Testis (tissue), 3 donors: Measurements from ENCODE around the gene PGP. TPM values are rescaled to one million over a fixed set of nuclear protein-coding genes. Genes with fewer than 3 reads are reported as not detected.

Experiments
- DNase-seq: peaks from one replicate; pipeline ENCODE4 v3.0.0-alpha.2; 2019
- H3K27ac ChIP-seq, 2 donors: fragments of 200-600 bp; sonication (generic); one replicate each; pipeline ENCODE4 v1.5.1; 2019
- H3K27me3 ChIP-seq: fragments of 200-600 bp; sonication (generic); one replicate; pipeline ENCODE4 v1.5.1; 2019
- H3K36me3 ChIP-seq: fragments of 200-600 bp; sonication (generic); one replicate; pipeline ENCODE4 v1.5.1; 2017; ENCODE audit warnings: low read depth; ENCODE audit errors: missing control alignments
- H3K4me1 ChIP-seq: fragments of 200-600 bp; sonication (generic); one replicate; pipeline ENCODE4 v1.5.1; 2019
- H3K4me3 ChIP-seq, 2 donors: fragments of 200-600 bp; sonication (generic); one replicate each; pipeline ENCODE4 v1.5.1; 2017 to 2019
- H3K9me3 ChIP-seq: fragments of 200-600 bp; sonication (generic); one replicate; pipeline ENCODE4 v1.5.1; 2017
- POLR2A ChIP-seq: fragments of 450-650 bp; IDR thresholded peaks from one replicate; pipeline ENCODE4 v1.6.1; 2017; ENCODE audit warnings: antibody characterized with exemption, mild to moderate bottlenecking, moderate library complexity
- WGBS, 2 donors: methylation state at CpG; one replicate each; pipeline ENCODE4 v1.1.5; 2018; 5-methylcytosine and 5-hydroxymethylcytosine counted together
- intact Hi-C: fragments of 100-400 bp; cut with DNase I; formaldehyde crosslinking; loops from one replicate; pipeline ENCODE4 v1.15.1; 2023; ENCODE audit warnings: low total_unique reads
- polyA plus RNA-seq: library from polyadenylated mRNA; stranded (reverse); fragments of 350-450 nt; fragmentation: Illumina TruSeq; extraction: RNeasy Lipid Tissue Mini Kit (QIAGEN cat#74804); gene quantifications from one replicate; pipeline ENCODE4 v1.2.3, GENCODE V29; 2014; ENCODE audit warnings: low read depth, low replicate concordance; ENCODE audit not compliant: insufficient read depth
- total RNA-seq, 2 donors: library from RNA; depleted of rRNA; stranded (reverse); fragments of >200 nt; gene quantifications; one replicate each; pipeline ENCODE4 v1.2.3, GENCODE V29; 2016
- TF ChIP-seq, protein P1 (sequence below), 3 experiments: fragments of 450-650 bp in 2 of 3; fragments of 200-600 bp in 1 of 3; sonication (generic) in 1 of 3; IDR thresholded peaks; one replicate each; pipeline ENCODE4 v1.5.1; 2016 to 2019; ENCODE audit warnings: antibody characterized with exemption in 3 of 3, mild to moderate bottlenecking in 2 of 3, moderate library complexity in 1 of 3

The PGP gene
- total and polyA plus RNA-seq, 3 donors from 2014 or later = 50.0 to 118 (median 56.3) TPM

DNA sequence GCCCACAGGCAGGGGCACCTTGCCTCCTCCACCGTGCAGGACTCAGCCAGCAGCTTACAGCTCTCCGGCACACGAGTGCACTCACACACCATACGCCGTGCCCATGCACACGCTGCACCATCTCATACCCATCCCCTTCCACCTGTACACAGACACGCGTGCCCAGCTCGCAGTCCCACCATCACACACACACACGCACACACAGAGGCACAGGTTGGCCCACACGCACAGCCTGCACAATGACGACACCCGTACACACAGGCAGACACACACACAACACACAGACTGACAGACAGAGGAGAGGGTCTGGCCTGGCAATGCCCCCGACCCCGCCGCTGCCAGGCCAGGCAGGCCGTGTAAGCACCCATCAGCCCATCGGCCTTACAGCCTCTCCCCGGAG, 30.3 kb downstream of the PGP start:
- no peak for DNase-seq
- Histone ChIP-seq H3K36me3 (no peaks in the 10 kb centered on the region), H3K4me1 (no peaks in the 10 kb centered on the region), H3K27ac (no peak overlapping the region), H3K9me3 (no peaks in the 10 kb centered on the region), H3K27me3 (no peaks in the 10 kb centered on the region), H3K4me3 (no peak overlapping the region)
- intact Hi-C loops = no loop called here
- TF ChIP-seq, protein P1, sequence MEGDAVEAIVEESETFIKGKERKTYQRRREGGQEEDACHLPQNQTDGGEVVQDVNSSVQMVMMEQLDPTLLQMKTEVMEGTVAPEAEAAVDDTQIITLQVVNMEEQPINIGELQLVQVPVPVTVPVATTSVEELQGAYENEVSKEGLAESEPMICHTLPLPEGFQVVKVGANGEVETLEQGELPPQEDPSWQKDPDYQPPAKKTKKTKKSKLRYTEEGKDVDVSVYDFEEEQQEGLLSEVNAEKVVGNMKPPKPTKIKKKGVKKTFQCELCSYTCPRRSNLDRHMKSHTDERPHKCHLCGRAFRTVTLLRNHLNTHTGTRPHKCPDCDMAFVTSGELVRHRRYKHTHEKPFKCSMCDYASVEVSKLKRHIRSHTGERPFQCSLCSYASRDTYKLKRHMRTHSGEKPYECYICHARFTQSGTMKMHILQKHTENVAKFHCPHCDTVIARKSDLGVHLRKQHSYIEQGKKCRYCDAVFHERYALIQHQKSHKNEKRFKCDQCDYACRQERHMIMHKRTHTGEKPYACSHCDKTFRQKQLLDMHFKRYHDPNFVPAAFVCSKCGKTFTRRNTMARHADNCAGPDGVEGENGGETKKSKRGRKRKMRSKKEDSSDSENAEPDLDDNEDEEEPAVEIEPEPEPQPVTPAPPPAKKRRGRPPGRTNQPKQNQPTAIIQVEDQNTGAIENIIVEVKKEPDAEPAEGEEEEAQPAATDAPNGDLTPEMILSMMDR (IDR thresholded peaks at IDR 0.05) = no peak
- TF ChIP-seq POLR2A = no peak
- 89 to 91% methylated on average over 15 to 19 of the region's 19 CpGs for WGBS, 2 donors

DNA sequence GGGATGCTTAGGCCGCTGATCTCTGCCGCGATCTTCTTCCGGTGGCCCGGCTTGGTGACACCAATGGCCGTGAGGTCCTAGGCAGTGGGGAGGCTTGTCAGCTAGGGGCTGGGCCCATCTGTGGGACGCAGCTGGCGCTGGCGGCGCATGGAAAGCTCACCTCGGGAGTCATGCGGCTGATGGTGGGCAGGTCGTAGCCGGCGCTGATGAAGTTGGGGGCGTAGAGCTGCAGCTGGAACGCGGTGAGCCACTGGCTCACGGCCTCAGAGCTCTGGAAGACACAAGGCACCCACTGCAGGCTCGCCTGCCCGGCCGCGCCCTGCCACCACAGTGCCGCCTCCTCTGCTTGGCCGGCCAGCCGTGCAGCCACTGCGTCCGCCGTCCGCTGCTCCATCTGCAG, 31.0 kb downstream of the PGP start:
- H3K27ac ChIP-seq = no peak overlapping the region
- H3K4me1 ChIP-seq = no peaks in the 10 kb centered on the region
- intact Hi-C loops = no loop called here
- WGBS, 2 donors = 91 to 94% methylated on average over 12 to 30 of the region's 30 CpGs
- TF ChIP-seq, protein P1 (IDR thresholded peaks at IDR 0.05) = no peak
- TF ChIP-seq POLR2A = no peak
- DNase-seq = no peak
- no peaks in the 10 kb centered on the region for H3K9me3 ChIP-seq
- H3K27me3 ChIP-seq = no peaks in the 10 kb centered on the region
- no peaks in the 10 kb centered on the region for H3K36me3 ChIP-seq
- H3K4me3 ChIP-seq = no peak overlapping the region

DNA sequence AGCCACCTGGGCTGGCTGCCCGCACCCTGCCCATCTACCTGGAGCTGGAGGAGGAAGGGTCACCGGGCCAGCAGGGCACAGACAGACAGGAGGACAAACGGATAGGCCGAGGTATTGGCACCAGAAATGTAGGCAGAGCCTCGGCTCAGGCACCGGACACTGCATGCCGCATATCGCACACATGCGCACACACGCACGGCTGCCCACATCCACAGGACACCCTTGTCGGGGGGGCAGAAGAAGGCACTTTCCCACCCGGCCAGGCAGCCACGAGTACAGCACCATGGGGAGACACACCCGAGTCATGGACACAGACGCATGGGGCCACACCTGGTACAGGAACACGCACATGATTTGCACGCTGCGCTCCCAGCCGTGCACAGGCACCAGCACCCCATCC, 32.7 kb downstream of the PGP start:
- no peak overlapping the region for H3K27ac ChIP-seq
- no peak for DNase-seq
- TF ChIP-seq POLR2A = no peak
- TF ChIP-seq, protein P1 (IDR thresholded peaks at IDR 0.05) = no peak
- H3K27me3 ChIP-seq = no peaks in the 10 kb centered on the region
- no peaks in the 10 kb centered on the region for H3K4me1 ChIP-seq
- WGBS, 2 donors = 89 to 95% methylated on average over 7 to 20 of the region's 20 CpGs
- no peaks in the 10 kb centered on the region for H3K36me3 ChIP-seq
- H3K9me3 ChIP-seq = no peaks in the 10 kb centered on the region
- intact Hi-C loops = no loop called here
- no peak overlapping the region for H3K4me3 ChIP-seq

DNA sequence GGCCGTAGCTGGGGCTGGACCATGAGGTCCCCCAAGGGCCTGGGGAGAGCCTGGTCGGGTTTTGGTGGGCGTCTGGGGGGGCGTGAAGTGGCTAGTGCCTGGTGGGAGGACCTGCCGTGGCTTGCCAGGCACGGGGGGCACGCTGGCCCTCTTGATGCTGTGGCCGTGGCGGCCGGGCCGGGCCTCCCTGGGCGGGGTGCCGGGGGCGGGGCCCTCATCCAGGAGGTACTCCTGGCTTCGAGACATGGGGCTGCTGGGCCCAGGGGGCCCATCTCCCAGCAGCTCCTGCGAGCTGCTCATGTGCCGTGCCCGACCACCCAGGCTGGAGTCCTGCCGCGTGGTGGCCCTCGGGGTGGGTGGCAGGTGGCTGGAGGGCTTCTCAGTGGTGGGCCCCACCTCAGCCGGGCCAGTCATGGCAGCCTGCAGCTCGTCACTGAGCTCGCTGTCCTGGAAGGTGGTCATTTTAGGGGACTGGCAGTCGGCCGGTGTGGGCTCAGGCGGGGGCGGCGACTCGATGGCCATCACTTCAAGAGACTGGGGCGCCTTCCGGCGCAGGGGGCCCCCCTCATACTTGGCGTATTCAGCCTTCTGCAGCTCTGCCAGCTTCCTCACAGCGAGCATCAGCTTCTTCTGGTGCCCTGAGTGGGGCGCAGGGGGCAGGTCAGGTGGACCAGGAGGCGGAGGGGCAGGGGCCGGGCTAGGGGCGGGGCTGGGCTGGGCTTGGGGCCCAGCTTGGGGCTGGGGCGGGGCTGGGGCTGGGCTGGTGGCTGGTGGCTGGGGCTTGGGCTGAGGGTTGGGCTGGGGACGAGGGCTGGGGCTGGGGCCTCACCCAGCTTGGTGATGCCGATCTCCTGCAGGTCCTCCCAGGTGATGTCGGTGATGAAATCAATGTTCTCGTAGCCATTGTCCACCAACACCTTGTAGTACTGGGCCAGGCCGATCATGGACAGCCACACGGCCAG, 33.4 kb downstream of the PGP start:
- Histone ChIP-seq H3K4me3 (no peak overlapping the region), H3K27ac (no peak overlapping the region), H3K27me3 (no peaks in the 10 kb centered on the region), H3K4me1 (no peaks in the 10 kb centered on the region), H3K36me3 (no peaks in the 10 kb centered on the region), H3K9me3 (no peaks in the 10 kb centered on the region)
- intact Hi-C loops = no loop called here
- DNase-seq = no peak
- TF ChIP-seq, protein P1 (IDR thresholded peaks at IDR 0.05) = no peak
- no peak for TF ChIP-seq POLR2A
- WGBS, 2 donors = 91% methylated on average over 36 of the region's 46 CpGs; no CpG with 5 or more reads in 1 of the 2 donors
